ENCODE results near the gene LAMC1.

DNA sequence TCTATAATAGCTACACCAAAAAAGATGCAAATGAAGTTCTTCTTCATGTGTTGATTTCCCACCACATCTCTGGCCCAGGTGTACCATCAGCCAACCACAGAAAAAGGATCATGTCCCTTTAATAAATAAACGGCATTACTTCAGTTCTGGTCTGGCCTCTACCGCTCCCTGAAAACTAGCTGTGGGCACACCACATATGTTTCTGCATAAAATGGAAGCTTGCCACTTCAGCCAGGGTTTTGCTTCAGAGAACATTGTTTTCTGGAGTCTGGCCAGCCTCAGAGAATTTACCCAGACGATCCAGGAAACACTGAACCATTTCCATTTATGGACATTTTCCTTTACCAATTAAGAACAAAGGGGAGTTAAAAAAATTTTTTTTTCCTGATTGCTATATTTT is 157.0 kb downstream of the LAMC1 start:
- TF ChIP-seq, protein P1, sequence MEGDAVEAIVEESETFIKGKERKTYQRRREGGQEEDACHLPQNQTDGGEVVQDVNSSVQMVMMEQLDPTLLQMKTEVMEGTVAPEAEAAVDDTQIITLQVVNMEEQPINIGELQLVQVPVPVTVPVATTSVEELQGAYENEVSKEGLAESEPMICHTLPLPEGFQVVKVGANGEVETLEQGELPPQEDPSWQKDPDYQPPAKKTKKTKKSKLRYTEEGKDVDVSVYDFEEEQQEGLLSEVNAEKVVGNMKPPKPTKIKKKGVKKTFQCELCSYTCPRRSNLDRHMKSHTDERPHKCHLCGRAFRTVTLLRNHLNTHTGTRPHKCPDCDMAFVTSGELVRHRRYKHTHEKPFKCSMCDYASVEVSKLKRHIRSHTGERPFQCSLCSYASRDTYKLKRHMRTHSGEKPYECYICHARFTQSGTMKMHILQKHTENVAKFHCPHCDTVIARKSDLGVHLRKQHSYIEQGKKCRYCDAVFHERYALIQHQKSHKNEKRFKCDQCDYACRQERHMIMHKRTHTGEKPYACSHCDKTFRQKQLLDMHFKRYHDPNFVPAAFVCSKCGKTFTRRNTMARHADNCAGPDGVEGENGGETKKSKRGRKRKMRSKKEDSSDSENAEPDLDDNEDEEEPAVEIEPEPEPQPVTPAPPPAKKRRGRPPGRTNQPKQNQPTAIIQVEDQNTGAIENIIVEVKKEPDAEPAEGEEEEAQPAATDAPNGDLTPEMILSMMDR (IDR thresholded peaks at IDR 0.05; ENCODE audit: poor library complexity) = no peak
- TF ChIP-seq EZH2 (IDR thresholded peaks at IDR 0.05; ENCODE audit: borderline replicate concordance) (no peak), EZH2phosphoT487 (IDR thresholded peaks at IDR 0.05; ENCODE audit: low read depth, severe bottlenecking, unreplicated experiment) (no peak)

Data from hepatocyte (in vitro differentiated cells).